ENCODE data around the gene DUSP2.
A peak's percentile ranks its signal among the peaks of the same experiment; 100 is the strongest.

Gene DUSP2

DNA sequence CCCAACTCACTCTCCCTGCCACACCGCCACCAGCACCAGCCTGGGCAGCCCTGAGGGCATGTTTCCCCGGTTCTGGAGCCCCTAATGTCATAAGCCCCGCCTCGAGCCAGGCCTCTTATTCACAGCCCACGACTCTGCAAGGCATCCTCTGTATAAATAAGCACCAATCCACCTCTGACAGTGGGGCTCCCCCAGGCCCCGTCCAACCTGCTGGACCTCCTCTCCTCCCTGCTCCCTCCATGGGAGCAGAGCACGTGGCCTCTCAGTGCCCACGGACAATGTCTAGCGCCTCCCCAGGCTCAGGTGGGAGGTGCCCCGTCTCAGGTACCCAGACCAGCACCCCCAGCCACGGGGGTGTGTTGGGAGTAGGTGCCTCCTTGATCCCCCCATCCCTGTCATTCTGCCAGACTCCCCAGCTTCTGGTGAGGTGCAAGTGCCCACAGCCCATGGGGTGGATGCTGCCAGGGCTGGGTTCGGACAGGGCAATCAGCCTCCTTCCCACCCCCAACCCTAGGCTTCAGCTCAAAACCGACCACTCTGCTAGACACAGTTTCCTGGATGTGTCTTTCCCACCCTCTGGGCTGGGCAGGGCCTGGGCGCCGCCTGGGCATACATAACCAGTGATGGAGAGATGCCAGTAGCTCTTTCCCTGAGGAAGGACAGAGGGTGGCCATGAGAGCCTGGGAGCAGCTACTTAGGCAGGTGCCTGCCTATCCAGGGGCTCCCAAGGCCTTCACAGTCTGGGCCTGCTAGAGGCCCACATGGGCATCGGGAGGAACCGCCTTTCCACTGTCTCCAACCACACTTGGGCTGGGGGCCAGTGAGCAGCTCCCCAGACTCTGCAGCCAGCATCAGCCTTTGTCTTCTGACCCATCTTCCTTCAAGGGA, 27.3 kb downstream of the DUSP2 start:
- TF ChIP-seq, protein P1, sequence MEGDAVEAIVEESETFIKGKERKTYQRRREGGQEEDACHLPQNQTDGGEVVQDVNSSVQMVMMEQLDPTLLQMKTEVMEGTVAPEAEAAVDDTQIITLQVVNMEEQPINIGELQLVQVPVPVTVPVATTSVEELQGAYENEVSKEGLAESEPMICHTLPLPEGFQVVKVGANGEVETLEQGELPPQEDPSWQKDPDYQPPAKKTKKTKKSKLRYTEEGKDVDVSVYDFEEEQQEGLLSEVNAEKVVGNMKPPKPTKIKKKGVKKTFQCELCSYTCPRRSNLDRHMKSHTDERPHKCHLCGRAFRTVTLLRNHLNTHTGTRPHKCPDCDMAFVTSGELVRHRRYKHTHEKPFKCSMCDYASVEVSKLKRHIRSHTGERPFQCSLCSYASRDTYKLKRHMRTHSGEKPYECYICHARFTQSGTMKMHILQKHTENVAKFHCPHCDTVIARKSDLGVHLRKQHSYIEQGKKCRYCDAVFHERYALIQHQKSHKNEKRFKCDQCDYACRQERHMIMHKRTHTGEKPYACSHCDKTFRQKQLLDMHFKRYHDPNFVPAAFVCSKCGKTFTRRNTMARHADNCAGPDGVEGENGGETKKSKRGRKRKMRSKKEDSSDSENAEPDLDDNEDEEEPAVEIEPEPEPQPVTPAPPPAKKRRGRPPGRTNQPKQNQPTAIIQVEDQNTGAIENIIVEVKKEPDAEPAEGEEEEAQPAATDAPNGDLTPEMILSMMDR (IDR thresholded peaks at IDR 0.05; ENCODE audit: control insufficient read depth, extremely low read depth, insufficient read depth), result no peak
- no peak for DNase-seq (ENCODE audit: low read depth)
- H3K4me3 ChIP-seq (ENCODE audit: low read depth, low read length), result no peak overlapping the region

DNA sequence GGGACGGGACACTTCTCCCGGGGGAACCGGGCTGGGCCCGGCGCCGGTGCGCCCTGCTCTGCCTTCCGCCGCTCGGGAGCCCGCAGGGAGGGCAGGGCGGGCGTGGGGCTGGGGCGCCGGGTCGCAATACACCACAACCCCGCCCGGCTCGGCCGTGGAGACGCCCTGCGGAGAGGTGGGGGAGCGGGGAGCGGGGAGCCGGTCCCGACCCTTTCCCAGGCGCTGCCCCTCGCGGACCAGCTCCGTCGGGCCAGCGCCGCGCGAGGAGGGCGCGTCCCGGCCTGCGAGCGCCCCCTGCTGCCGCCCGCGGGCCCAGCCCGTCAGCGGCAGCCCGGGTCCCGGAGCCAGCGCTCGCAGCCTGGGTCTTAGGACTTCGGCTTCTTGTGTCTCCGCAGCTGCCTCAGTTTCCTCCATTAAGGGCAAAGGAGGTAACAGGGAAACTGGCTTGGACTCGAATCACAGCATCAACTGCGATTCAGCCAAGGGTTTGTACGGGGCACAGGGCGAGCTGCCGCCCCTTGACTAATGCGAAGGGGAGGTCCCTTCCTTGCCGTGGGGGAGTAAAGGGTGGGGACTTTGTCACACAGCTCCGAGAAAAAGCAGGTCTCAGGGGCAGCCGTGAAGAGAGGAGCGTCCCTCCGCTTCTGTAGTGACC, 28.2 kb downstream of the DUSP2 start:
- no peak for DNase-seq (ENCODE audit: low read depth)

DNA sequence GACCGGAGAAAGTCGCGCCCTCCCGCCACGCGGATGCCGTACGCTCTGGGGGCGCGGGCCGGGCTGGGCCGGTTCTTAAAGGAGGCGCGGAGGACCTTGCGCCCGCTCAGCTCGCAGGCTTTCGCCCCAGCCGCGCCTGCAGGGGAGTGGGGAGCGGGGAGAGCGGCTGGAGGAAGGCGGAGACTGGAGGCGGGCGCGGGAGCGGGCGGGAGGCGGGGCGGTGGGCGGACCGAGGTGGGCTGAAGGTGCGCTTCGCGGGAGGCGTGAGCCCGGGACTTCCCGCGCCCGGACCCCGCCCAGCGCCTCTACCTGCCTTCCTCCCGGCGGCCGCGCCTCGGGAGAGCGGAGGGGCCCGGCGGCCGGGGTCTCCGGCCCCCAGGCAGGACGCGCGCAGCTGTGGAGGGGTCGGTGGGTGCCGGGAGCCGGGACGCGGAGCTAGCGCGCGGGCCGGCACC, 28.8 kb downstream of the DUSP2 start, which contains the start of gene ADRA2B:
Gene ADRA2B, minus strand, starts transcription at position 148 of the 455 bp plus-strand sequence. CDS start 422 bp downstream, outside the sequence.
- peak within 1 kb of the TSS; percentile 37 for H3K4me3 ChIP-seq (ENCODE audit: low read depth, low read length)
- no peak for DNase-seq (ENCODE audit: low read depth)
- TF ChIP-seq, protein P1 (IDR thresholded peaks at IDR 0.05; ENCODE audit: control insufficient read depth, extremely low read depth, insufficient read depth), result no peak

More for the DNA sequence above, 28.2 kb downstream of the DUSP2 start:
- TF ChIP-seq, protein P1 (IDR thresholded peaks at IDR 0.05; ENCODE audit: control insufficient read depth, extremely low read depth, insufficient read depth), result peak; percentile 82
- H3K4me3 ChIP-seq (ENCODE audit: low read depth, low read length), result peak overlapping the region; percentile 37

DNA sequence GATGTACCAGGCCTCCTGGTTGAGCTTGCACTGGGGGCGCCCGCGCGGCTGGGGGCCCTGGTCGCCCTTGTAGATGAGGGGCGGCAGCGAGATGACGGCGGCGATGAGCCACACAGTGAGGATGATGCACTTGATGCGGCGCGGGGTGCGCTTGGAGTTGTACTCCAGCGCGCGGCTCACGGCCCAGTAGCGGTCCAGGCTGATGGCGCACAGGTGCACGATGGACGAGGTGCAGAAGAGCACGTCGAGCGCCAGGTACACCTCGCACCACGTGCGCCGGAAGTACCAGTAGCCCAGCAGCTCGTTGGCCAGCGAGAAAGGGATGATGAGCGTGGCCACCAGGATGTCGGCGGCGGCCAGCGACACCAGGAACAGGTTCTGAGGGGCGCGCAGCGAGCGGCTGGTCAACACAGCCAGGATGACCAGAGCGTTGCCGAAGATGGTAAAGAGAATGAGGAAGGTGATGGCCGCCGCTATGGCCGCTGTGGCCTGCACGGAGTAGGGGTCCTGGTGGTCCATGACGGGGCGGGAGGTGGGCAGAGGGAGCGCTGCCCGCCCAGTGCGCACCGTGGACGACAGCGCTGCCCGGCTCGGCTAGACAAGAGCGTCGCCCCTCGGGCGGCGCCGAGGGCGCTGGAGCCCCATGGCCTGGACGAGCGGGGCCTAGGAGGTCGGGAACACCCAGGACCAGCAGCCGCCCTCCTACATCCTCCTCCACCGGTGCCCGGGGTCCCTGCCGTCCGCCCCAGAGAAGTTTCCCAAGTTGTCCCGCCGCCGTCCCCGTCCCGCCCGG, 29.4 kb downstream of the DUSP2 start:
- TF ChIP-seq, protein P1 (IDR thresholded peaks at IDR 0.05; ENCODE audit: control insufficient read depth, extremely low read depth, insufficient read depth), result no peak
- DNase-seq (ENCODE audit: low read depth), result no peak
- peak overlapping the region; percentile 37 for H3K4me3 ChIP-seq (ENCODE audit: low read depth, low read length)

DNA sequence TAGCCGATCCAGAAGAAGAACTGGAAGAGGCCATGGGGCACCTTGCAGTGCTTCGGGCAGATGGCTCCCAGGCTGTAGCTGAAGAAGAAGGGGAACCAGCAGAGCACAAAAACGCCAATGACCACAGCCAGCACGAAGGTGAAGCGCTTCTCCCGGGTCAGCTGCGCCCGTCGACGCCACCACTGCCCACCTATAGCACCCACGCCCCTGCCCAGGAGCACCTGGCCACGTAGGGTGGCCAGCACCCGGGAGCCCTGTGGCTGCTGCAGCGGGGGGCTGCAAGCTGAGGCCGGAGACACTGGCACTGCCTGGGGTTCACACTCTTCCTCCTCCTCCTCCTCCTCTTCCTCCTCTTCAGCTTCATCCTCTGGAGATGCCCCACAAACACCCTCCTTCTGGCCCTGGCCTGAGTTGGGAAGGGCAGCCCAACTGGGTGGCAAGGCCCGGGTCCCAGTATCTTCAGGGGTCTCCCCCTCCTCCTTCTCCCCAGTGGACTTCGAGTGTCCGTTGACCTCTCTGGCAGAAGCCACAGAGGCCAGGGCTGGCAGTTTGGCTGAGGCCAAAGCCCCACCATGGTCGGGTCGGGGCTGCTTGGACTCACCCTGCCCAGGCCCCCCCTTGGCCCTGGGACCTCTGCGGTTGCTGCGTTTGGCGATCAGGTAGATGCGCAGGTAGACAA, 30.2 kb downstream of the DUSP2 start:
- no peak overlapping the region for H3K4me3 ChIP-seq (ENCODE audit: low read depth, low read length)
- TF ChIP-seq, protein P1 (IDR thresholded peaks at IDR 0.05; ENCODE audit: control insufficient read depth, extremely low read depth, insufficient read depth), result no peak

DNA sequence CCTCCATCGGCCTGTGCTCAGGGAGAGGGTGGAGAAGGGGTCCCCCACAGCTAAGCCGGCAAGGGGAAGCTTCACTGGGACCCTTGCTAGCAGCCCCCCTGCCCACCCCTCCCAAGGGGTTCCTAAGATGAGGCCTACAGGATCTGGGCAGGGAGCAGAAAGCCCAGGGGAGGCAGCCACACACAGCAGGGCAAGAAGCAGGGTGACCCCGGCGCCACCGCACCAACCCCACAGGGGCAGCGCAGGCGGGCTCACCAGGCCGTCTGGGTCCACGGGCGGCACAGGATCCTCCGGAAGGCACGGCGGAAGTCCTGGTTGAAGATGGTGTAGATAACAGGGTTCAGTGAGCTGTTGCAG, 30.7 kb downstream of the DUSP2 start:
- H3K4me3 ChIP-seq (ENCODE audit: low read depth, low read length), result no peak overlapping the region
- TF ChIP-seq, protein P1 (IDR thresholded peaks at IDR 0.05; ENCODE audit: control insufficient read depth, extremely low read depth, insufficient read depth), result no peak
- DNase-seq (ENCODE audit: low read depth), result no peak

More for the DNA sequence above, 30.2 kb downstream of the DUSP2 start:
- no peak for DNase-seq (ENCODE audit: low read depth)
